Heart left ventricle (tissue), 13 donors: ENCODE data around the gene KLHL26.

Experiments used
- CTCF ChIP-seq, 12 donors: fragments of 200-600 bp; sonication (generic) in 4 of 12; IDR thresholded peaks; one replicate each; pipeline versions ENCODE4 v1.5.0 to v1.8.0; 2018 to 2022; ENCODE audit warnings: antibody characterized with exemption in 12 of 12, mild to moderate bottlenecking in 5 of 12
- POLR2A ChIP-seq, 2 donors: fragments of 450-650 bp; IDR thresholded peaks; one replicate each; pipeline ENCODE4 v1.6.1; 2017; ENCODE audit warnings: antibody characterized with exemption in 2 of 2, mild to moderate bottlenecking in 2 of 2, moderate library complexity in 2 of 2
- donor health status: ischemic (EF 13 %, LVEDD 7.1; RV severe dilation, severe dysfunction).
- donor health status: DM: no; HTN: yes; CAD: no.
- donor health status: DM: no; HTN: no; CAD: no.
- donor health status: ischemic (EF 25% LVEDD 6.9; RV normal size, moderate dysfunction).
- donor health status: ischemic (EF 25% LVEDD 5.7; RV mildly dilated, moderate dysfunction).
- donor health status: ischemic (EF 35%, LVEDD 5.7; RV mildly dilated, moderate dysfunction).
- donor health status: nonischemic (EF 11% LVEDD 7.7; RV severe dilation, severe dysfunction).
- donor health status: DM: yes; HTN: yes; CAD: no.
- donor health status: PGD.
- donor health status: ischemic (EF 29% LVEDD 5.4; RV normal size, mild dysfunction).
- donor health status: nonischemic (EF 23%, LVEDD 6.1; RV moderate dilation, normal function).

DNA sequence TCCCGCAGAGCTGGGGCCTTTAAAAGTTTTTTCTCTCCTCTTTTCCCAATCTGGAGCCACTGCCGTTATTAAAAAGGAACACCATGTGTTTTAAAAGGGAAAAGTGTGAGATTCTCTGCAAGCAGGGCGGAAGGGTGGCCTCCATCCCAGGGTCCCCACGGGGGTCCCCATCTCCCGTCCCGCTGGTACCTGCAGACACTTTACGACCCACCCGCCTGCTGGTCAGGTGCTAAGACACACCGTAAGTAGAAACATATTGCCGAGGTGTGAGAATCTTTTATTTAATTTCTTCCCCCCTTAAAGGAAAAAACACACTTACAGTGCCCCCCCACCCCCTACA, 32.0 kb upstream of the KLHL26 start:
- TF ChIP-seq CTCF (IDR thresholded peaks at IDR 0.05) (no peak), POLR2A (IDR thresholded peaks at IDR 0.05) (no peak)
